Cardiac muscle cell (in vitro differentiated cells and primary cell): ENCODE measurements around the gene DAAM1. TPM values are rescaled to one million over a fixed set of nuclear protein-coding genes. Genes with fewer than 3 reads are reported as not detected.

ENCODE experiments used
- DNase-seq, 2 donors: peaks; one replicate each; pipeline versions ENCODE4 v3.0.0 to v3.0.0-alpha.2; 2010 to 2017; ENCODE audit warnings: low read depth in 1 of 2, low spot score in 1 of 2
- H3K27ac ChIP-seq: fragments of 200-600 bp; sonication (generic); 2 replicates; pipeline ENCODE4 v1.5.1; 2016
- H3K27me3 ChIP-seq: fragments of 200-600 bp; sonication (generic); 2 replicates; pipeline ENCODE4 v1.6.0; 2016; ENCODE audit warnings: control low read depth
- H3K36me3 ChIP-seq: fragments of 200-600 bp; sonication (generic); 2 replicates; pipeline ENCODE4 v1.5.1; 2016; ENCODE audit warnings: control low read depth
- H3K4me1 ChIP-seq: fragments of 200-600 bp; sonication (generic); 2 replicates; pipeline ENCODE4 v1.8.1; 2017; ENCODE audit warnings: low read depth, mild to moderate bottlenecking, mixed run types
- H3K4me3 ChIP-seq: fragments of 200-600 bp; sonication (generic); 2 replicates; pipeline ENCODE4 v1.5.1; 2016; ENCODE audit warnings: mild to moderate bottlenecking
- H3K9me3 ChIP-seq: fragments of 200-600 bp; sonication (generic); 2 replicates; pipeline ENCODE4 v1.5.1; 2017; ENCODE audit warnings: low read depth, mild to moderate bottlenecking, control low read depth
- CTCF ChIP-seq: IDR thresholded peaks from 2 replicates; pipeline ENCODE4 v1.5.1; 2012; ENCODE audit warnings: low read depth, mild to moderate bottlenecking, low read length
- polyA plus RNA-seq: library from polyadenylated mRNA; unstranded; fragments of >200 nt; fragmentation: Nextera tagmentation; extraction: Ambion mirVana; gene quantifications from 2 replicates; pipeline ENCODE4 v1.2.1, GENCODE V29; 2016
- total RNA-seq: library from RNA; depleted of rRNA; stranded (reverse); fragments of >200 nt; gene quantifications from 2 replicates; pipeline ENCODE4 v1.2.3, GENCODE V29; 2016

DAAM1 gene
- total and polyA plus RNA-seq, 2 experiments from 2014 or later = 33.9 to 34.2 TPM

DNA sequence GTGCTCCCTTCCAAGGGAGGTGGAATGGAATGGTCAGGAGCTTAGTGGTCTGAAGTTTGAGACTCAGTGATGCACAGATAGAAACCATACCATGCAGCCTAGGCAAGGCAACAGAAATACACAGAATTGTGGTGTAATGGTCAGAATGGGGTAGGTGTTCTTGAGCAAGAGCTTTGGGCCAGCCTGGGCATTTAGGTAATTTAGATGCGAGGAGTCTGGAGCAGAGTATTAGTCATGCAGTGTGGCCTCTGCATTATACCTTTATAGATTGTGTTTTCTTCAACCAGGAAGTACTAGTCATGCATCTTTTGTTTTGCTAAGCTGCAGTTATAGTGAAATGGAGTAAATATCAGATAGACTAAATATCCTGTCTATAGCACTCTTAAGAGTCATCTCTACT, 118.3 kb downstream of the DAAM1 start:
- peaks cover 36% of the 10 kb centered on the region for H3K4me1 ChIP-seq
- H3K36me3 ChIP-seq = no peaks in the 10 kb centered on the region
- no peak for TF ChIP-seq CTCF
- no peaks in the 10 kb centered on the region for H3K9me3 ChIP-seq
- peak overlapping the region; percentile 70 for H3K27ac ChIP-seq
- no peak overlapping the region for H3K4me3 ChIP-seq
- no peaks in the 10 kb centered on the region for H3K27me3 ChIP-seq
- peak in 1 of 2 donors; percentile 49 for DNase-seq

DNA sequence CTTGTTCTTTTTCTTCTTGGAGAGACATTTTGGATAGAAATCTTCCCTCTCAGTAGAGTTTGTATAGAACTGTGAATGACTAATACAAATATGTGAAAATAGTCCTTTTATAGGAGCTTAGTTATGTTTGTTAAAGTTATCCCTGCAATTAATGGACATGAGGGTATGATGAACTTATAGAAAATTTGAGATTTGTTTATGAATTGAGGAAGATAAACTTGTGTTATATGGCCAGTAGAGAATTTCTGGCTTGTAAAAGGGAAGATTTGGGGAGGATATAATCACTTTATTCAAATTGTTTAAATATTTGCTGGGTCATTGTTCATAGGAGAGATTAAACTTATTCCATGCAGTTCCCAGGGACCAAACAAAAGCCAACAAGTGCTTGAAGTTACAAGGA, 119.6 kb downstream of the DAAM1 start:
- no peak overlapping the region for H3K4me3 ChIP-seq
- no peaks in the 10 kb centered on the region for H3K9me3 ChIP-seq
- H3K27ac ChIP-seq = no peak overlapping the region
- no peak for DNase-seq
- peaks cover 35% of the 10 kb centered on the region for H3K4me1 ChIP-seq
- H3K36me3 ChIP-seq = no peaks in the 10 kb centered on the region
- TF ChIP-seq CTCF = no peak
- no peaks in the 10 kb centered on the region for H3K27me3 ChIP-seq

DNA sequence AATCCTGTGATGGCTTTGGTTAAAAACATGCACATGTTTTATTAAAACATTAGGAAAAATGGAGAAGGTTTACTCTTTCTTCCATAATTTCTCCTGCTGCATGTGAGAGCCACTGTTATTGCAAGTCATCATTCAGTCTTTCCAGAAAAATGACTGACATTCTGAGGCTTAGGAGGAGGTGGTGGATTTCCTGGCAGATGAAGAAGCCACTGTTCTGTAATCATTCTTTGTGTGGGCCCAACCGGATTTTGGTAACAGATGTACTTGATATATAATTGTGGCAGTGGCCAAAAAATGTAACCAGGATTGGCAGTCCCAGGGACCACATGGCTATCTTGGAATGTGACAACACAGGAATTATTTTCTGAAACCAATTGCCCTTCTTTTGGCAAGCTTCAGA, 120.2 kb downstream of the DAAM1 start:
- H3K4me3 ChIP-seq = no peak overlapping the region
- DNase-seq = peak in 1 of 2 donors; percentile 63
- no peak for TF ChIP-seq CTCF
- no peaks in the 10 kb centered on the region for H3K9me3 ChIP-seq
- no peaks in the 10 kb centered on the region for H3K36me3 ChIP-seq
- H3K27me3 ChIP-seq = no peaks in the 10 kb centered on the region
- no peak overlapping the region for H3K27ac ChIP-seq
- peaks cover 35% of the 10 kb centered on the region for H3K4me1 ChIP-seq

DNA sequence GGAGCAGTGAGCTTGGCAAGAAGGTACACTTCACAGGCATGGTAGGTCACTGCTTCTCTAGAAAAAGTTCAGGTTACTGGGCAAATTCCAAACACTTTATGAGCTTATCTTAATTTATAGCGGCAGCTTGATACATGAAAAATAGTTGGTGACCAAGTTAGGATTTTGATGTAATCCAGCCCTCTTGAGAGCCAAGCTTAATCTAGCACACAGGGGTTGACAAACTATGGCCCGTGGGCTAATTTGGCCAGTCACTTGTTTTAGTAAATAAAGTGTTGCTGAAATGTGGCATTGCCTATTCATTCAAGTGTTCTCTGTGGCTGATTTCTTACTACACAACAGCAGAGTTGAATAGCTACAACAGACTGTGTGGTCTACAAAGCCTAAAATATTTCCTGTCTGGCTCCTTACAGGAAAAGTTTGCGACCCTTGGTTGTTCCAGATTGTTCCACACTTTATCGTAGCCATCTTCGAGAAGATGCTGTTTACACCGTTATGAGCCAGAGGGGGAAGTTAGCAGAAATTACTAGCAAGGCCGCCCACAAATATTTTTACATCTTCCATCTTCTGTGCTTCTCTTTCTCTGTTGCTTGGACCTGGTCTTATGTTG, 120.9 kb downstream of the DAAM1 start:
- Histone ChIP-seq H3K4me3 (no peak overlapping the region), H3K36me3 (no peaks in the 10 kb centered on the region), H3K27ac (no peak overlapping the region), H3K9me3 (no peaks in the 10 kb centered on the region), H3K27me3 (no peaks in the 10 kb centered on the region), H3K4me1 (peaks cover 35% of the 10 kb centered on the region)
- no peak for TF ChIP-seq CTCF
- DNase-seq = peak in 1 of 2 donors; percentile 57

DNA sequence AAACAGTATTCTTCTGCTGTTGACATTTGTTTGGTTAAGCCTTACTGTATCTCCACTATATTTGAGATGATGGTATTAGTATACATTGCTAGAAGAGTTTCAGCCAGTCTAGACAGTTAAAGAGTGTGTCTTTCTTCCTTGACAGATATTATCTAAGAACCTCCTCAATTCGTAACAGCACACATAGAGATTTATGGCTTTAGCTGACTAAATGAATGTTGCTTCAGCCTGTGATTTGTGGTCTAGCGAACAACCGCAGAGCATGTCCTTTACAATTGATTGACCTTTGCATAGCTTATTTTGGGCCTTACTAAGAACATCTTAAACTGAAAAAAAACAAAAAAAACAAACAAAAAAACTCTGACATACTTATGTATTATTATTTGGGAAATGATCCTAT, 122.2 kb downstream of the DAAM1 start:
- no peaks in the 10 kb centered on the region for H3K36me3 ChIP-seq
- no peak for TF ChIP-seq CTCF
- no peaks in the 10 kb centered on the region for H3K9me3 ChIP-seq
- H3K4me1 ChIP-seq = peaks cover 32% of the 10 kb centered on the region
- DNase-seq = no peak
- H3K27me3 ChIP-seq = no peaks in the 10 kb centered on the region
- peak overlapping the region; percentile 36 for H3K27ac ChIP-seq
- no peak overlapping the region for H3K4me3 ChIP-seq
